ENCODE results near the gene IMMP2L.

- TF ChIP-seq, protein P1, sequence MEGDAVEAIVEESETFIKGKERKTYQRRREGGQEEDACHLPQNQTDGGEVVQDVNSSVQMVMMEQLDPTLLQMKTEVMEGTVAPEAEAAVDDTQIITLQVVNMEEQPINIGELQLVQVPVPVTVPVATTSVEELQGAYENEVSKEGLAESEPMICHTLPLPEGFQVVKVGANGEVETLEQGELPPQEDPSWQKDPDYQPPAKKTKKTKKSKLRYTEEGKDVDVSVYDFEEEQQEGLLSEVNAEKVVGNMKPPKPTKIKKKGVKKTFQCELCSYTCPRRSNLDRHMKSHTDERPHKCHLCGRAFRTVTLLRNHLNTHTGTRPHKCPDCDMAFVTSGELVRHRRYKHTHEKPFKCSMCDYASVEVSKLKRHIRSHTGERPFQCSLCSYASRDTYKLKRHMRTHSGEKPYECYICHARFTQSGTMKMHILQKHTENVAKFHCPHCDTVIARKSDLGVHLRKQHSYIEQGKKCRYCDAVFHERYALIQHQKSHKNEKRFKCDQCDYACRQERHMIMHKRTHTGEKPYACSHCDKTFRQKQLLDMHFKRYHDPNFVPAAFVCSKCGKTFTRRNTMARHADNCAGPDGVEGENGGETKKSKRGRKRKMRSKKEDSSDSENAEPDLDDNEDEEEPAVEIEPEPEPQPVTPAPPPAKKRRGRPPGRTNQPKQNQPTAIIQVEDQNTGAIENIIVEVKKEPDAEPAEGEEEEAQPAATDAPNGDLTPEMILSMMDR (IDR thresholded peaks at IDR 0.05): no peak
- TF ChIP-seq, protein P2, sequence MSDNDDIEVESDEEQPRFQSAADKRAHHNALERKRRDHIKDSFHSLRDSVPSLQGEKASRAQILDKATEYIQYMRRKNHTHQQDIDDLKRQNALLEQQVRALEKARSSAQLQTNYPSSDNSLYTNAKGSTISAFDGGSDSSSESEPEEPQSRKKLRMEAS (CRISPR knock-in tag; IDR thresholded peaks at IDR 0.05): no peak
- TF ChIP-seq ZNF121 (CRISPR knock-in tag; IDR thresholded peaks at IDR 0.05) (no peak), ATF3 (CRISPR knock-in tag; conservative IDR thresholded peaks at IDR 0.05) (no peak), ZBTB21 (CRISPR knock-in tag; IDR thresholded peaks at IDR 0.05; ENCODE audit: borderline replicate concordance) (no peak), MLX (CRISPR knock-in tag; IDR thresholded peaks at IDR 0.05) (no peak), ZNF512 (CRISPR knock-in tag; IDR thresholded peaks at IDR 0.05; ENCODE audit: borderline replicate concordance) (no peak), ZNF138 (CRISPR knock-in tag; conservative IDR thresholded peaks at IDR 0.05) (no peak), NR3C1 (CRISPR knock-in tag; conservative IDR thresholded peaks at IDR 0.05; ENCODE audit: low read depth) (no peak), USF1 (CRISPR knock-in tag; IDR thresholded peaks at IDR 0.05) (no peak), CREB1 (CRISPR knock-in tag; IDR thresholded peaks at IDR 0.05) (no peak)
Observed at GRCh38 chr7:111050875-111051416, 511.3 kb downstream of the IMMP2L start.

Data from WTC11 (cell line).